Ramos (cell line): ENCODE data around the gene CHRNA1.

Experiments used
- in situ Hi-C: fragments of 300-500 bp; cut with MboI; formaldehyde crosslinking; loops from one replicate; pipeline ENCODE4 v1.14.3; 2022; ENCODE audit warnings: low sequenced_read_pairs; ENCODE audit not compliant: unreplicated experiment

The CHRNA1 gene

GRCh38 chr2:174784909-174785308 lies 20.6 kb upstream of the CHRNA1 start:
- in situ Hi-C loops = no loop called here

- in situ Hi-C loops = no loop called here
These were observed 20.0 kb upstream of the CHRNA1 start for GRCh38 chr2:174784316-174784715.

- in situ Hi-C loops = no loop called here
These were observed 17.7 kb upstream of the CHRNA1 start for GRCh38 chr2:174781996-174782395.

DNA sequence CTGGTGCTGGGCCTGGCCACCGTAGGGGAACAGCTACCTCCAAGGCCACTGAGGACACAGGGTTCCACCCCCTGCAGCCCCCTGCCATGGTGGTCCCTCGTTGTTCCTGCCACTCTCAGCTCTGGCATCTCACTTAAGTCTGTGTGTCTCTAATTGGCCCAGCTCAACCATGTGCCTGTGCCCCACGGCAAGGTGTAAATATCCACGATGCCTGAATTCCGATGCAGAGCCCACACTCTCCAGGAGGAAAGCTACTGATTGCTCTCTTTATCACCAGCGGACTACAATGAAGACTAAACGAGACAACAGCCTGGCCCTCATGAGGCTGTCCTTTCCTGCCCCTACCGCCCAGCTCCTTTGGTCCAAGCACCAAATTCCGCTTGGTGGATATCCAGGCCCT lies 17.0 kb upstream of the CHRNA1 start:
- in situ Hi-C loops = no loop called here

DNA sequence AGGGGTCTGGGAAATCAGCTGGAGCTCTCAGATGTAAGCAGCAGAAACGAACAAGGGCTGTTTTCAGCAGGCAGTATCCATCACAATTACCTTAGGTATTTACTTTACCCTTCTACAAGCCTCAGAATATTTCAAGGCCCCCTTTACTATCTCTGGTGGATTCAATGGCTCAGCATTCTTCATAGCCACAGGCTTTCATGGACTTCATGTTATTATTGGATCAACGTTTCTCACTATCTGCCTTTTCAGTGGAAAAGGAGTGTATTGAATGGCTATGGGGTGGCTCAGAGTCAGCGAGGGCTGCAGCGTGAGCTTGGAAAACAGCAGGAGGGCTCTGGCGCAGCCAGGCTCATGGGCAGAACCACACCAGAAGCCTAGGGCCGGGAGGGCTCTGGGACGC lies 16.6 kb upstream of the CHRNA1 start:
- in situ Hi-C loops = no loop called here

- in situ Hi-C loops = no loop called here
These were observed 16.0 kb upstream of the CHRNA1 start for GRCh38 chr2:174780191-174780840.

- in situ Hi-C loops = no loop called here
These were observed 15.2 kb upstream of the CHRNA1 start for GRCh38 chr2:174779361-174779928.

- in situ Hi-C loops = no loop called here
These were observed 14.1 kb upstream of the CHRNA1 start for GRCh38 chr2:174778085-174778981.

- in situ Hi-C loops = no loop called here
These were observed 13.2 kb upstream of the CHRNA1 start for GRCh38 chr2:174777347-174778084.

- in situ Hi-C loops = no loop called here
These were observed 12.4 kb upstream of the CHRNA1 start for GRCh38 chr2:174776675-174777074.

GRCh38 chr2:174776223-174776622 lies 12.0 kb upstream of the CHRNA1 start:
- in situ Hi-C loops = no loop called here

- in situ Hi-C loops = no loop called here
These were observed 11.3 kb upstream of the CHRNA1 start for GRCh38 chr2:174775571-174775980.

DNA sequence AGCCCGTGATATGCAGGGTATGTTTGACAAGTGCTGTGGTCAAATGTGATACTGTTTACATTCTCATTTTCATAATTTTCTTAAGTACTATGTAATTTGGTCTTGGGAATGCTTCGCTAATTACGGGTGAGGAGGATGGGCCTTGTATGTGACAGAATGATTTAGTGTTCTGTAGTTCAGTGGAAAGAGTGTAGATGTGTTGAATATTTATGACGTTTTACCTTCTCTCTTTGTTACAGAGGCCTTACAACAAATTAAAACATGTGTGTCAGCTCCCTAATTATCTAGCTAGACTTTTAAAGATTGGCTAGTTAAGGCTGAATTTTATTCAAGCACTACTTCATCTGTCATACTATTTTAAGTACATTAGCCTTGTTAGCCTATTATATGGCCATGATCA lies 10.6 kb upstream of the CHRNA1 start:
- in situ Hi-C loops = no loop called here

DNA sequence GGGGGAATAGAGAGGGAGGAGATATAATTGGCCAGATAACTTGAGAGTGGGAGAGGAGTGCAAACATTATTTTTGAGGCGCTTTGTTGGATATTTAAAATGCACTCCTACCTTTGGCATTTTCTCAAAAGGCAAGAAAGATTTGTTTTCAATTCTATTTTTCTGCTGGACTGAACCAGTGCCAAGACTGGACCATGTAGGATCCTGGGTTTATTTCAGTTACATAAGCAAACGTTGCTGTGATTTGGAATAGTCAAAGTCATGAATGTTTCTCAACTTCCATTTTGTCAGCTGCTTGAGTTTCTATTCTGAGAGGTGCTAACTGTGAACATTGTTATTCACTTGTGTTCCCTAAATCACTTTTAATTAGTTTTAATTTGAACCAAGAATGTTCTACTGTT lies 8.9 kb upstream of the CHRNA1 start:
- in situ Hi-C loops = no loop called here

- in situ Hi-C loops = no loop called here
These were observed 8.2 kb upstream of the CHRNA1 start for GRCh38 chr2:174772472-174772801.

- in situ Hi-C loops = no loop called here
These were observed 7.6 kb upstream of the CHRNA1 start for GRCh38 chr2:174771631-174772471.

DNA sequence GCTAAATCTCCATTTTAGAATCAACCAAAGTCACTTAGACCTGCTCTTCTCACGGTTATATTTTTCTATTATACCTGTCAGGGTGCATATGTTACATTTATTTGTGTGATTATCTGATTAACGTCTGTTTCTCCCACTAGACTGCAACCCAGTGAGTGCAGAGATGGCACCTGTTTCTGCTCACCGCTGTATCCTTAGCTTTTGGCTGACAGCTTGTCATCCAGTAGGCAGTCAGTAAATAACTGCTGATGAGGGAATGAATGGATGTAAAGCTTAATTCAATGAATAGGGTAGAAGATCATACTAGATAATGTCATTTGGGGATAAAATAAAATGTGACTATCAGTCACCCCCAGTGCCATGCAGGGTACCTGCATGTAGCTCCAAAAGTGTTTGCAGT lies 6.9 kb upstream of the CHRNA1 start:
- in situ Hi-C loops = no loop called here

GRCh38 chr2:174768557-174768956 lies 4.3 kb upstream of the CHRNA1 start:
- in situ Hi-C loops = no loop called here

DNA sequence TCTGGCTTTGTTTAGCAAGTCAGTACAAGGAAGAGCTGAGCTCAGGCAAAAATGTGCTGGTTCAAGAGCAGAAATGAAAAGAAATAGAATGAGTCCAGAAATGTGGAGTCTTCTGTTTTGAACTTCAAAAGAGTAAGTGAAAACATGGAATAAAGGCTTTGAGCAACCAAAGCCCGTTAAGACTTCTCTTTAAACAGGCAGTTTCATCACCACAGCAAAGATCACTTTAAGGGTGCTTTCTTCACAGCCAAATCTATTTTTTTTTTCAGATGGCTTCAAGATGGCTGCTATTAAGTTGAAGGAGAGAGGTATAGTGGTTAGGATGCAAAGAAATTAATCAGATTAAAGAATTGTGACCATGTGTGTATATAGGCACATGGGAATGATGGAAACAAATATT lies 2.0 kb upstream of the CHRNA1 start:
- in situ Hi-C loops = no loop called here

GRCh38 chr2:174765576-174765975 lies 1.3 kb upstream of the CHRNA1 start:
- in situ Hi-C loops = no loop called here
